Activated naive CD4-positive, alpha-beta T cell treated with anti-CD3 and anti-CD28 coated beads for 36 hours (primary cell): ENCODE results near the gene CNKSR2. TPM values are rescaled to one million over a fixed set of nuclear protein-coding genes. Genes with fewer than 3 reads are reported as not detected.
"Not testable (repeated sequence)": the region's sequence is repeated elsewhere in the genome, so short reads cannot be mapped to it uniquely, and the experiment has no call there.

Source experiments
- CTCF ChIA-PET: fragments of 350-600 bp; sonication (Branson Sonifier 250); formaldehyde crosslinking; loops from one replicate; lab custom pipeline; 2021; ENCODE audit warnings: antibody characterized with exemption; lab: Charles Lee
- DNase-seq: peaks from one replicate; pipeline ENCODE4 v3.0.0-alpha.2; 2020
- H3K27ac Mint-ChIP-seq: one replicate; pipeline ENCODE4 v1.8.0; 2021; ENCODE audit warnings: mild to moderate bottlenecking, mixed read lengths
- H3K27me3 Mint-ChIP-seq: one replicate; pipeline ENCODE4 v1.8.0; 2021; ENCODE audit warnings: low read depth, mixed read lengths
- H3K36me3 Mint-ChIP-seq: one replicate; pipeline ENCODE4 v1.8.0; 2021; ENCODE audit warnings: low read depth, mixed read lengths
- H3K4me1 Mint-ChIP-seq: one replicate; pipeline ENCODE4 v1.8.0; 2021; ENCODE audit warnings: low read depth, mixed read lengths
- H3K4me3 Mint-ChIP-seq: one replicate; pipeline ENCODE4 v1.8.0; 2021; ENCODE audit warnings: mild to moderate bottlenecking, moderate library complexity, mixed read lengths
- H3K9me3 Mint-ChIP-seq: one replicate; pipeline ENCODE4 v1.8.0; 2021; ENCODE audit warnings: mixed read lengths
- intact Hi-C: fragments of 100-400 bp; cut with micrococcal nuclease; formaldehyde crosslinking; loops from one replicate; pipeline ENCODE4 v1.15.1; 2023
- total RNA-seq, 2 experiments: library from RNA; stranded (reverse); gene quantifications; one replicate each; pipeline ENCODE4 v1.2.3, GENCODE V29; 2021

The CNKSR2 gene
- total RNA-seq, 2 experiments from 2014 or later = 6.6 to 8.4 TPM

GRCh38 chrX:21469071-21469470 is 94.9 kb downstream of the CNKSR2 start:
- Mint-ChIP-seq H3K4me1 (no peaks in the 10 kb centered on the region), H3K9me3 (no peaks in the 10 kb centered on the region), H3K36me3 (no peaks in the 10 kb centered on the region), H3K4me3 (no peak overlapping the region), H3K27ac (no peak overlapping the region), H3K27me3 (no peaks in the 10 kb centered on the region)
- intact Hi-C loops = no loop called here
- DNase-seq = no peak
- CTCF ChIA-PET = no interaction called here

- Mint-ChIP-seq H3K27ac (no peak overlapping the region), H3K4me1 (peaks cover 3% of the 10 kb centered on the region), H3K4me3 (no peak overlapping the region), H3K36me3 (no peaks in the 10 kb centered on the region), H3K9me3 (no peaks in the 10 kb centered on the region), H3K27me3 (no peaks in the 10 kb centered on the region)
- CTCF ChIA-PET = no interaction called here
- intact Hi-C loops = no loop called here
- no peak for DNase-seq
Measured at GRCh38 chrX:21476909-21477308, 102.7 kb downstream of the CNKSR2 start.

- Mint-ChIP-seq H3K4me3 (no peak overlapping the region), H3K4me1 (peaks cover 3% of the 10 kb centered on the region), H3K9me3 (no peaks in the 10 kb centered on the region), H3K27ac (no peak overlapping the region), H3K27me3 (no peaks in the 10 kb centered on the region), H3K36me3 (no peaks in the 10 kb centered on the region)
- no peak for DNase-seq
- intact Hi-C loops = loop anchor here (1.0 to 10.0 kb wide), 2 partner anchors 265 to 949 kb away; no protein-coding TSS in a partner anchor
- CTCF ChIA-PET = interaction anchor here (0.6 to 1.4 kb wide), 9 partner anchors 12 to 959 kb away, joined by 3 to 8 read pairs (median 3); no protein-coding TSS in a partner anchor
Measured at GRCh38 chrX:21479695-21480270, 105.6 kb downstream of the CNKSR2 start.

- H3K27me3 Mint-ChIP-seq = no peaks in the 10 kb centered on the region
- intact Hi-C loops = loop anchor here (10.0 kb wide), 1 partner anchor 263 kb away; no protein-coding TSS in a partner anchor
- H3K4me1 Mint-ChIP-seq = peaks cover 3% of the 10 kb centered on the region
- H3K36me3 Mint-ChIP-seq = no peaks in the 10 kb centered on the region
- CTCF ChIA-PET = no interaction called here
- DNase-seq = no peak
- no peak overlapping the region for H3K27ac Mint-ChIP-seq
- no peak overlapping the region for H3K4me3 Mint-ChIP-seq
- no peaks in the 10 kb centered on the region for H3K9me3 Mint-ChIP-seq
Measured at GRCh38 chrX:21481761-21482160, 107.5 kb downstream of the CNKSR2 start.

- not testable (repeated sequence) for H3K4me1 Mint-ChIP-seq, H3K27me3 Mint-ChIP-seq, H3K4me3 Mint-ChIP-seq, H3K9me3 Mint-ChIP-seq, H3K36me3 Mint-ChIP-seq, H3K27ac Mint-ChIP-seq, DNase-seq
- CTCF ChIA-PET = interaction anchor here (0.6 kb wide), 1 partner anchor 680 kb away, joined by 3 read pairs; no protein-coding TSS in a partner anchor
- intact Hi-C loops = loop anchor here (10.0 kb wide), 1 partner anchor 261 kb away; no protein-coding TSS in a partner anchor
Measured at GRCh38 chrX:21484051-21484450, 109.8 kb downstream of the CNKSR2 start.

GRCh38 chrX:21487832-21488231 is 113.6 kb downstream of the CNKSR2 start:
- Mint-ChIP-seq H3K4me3 (no peak overlapping the region), H3K36me3 (no peaks in the 10 kb centered on the region), H3K27me3 (no peaks in the 10 kb centered on the region), H3K27ac (no peak overlapping the region), H3K9me3 (no peaks in the 10 kb centered on the region), H3K4me1 (no peaks in the 10 kb centered on the region)
- DNase-seq = no peak
- intact Hi-C loops = loop anchor here (10.0 kb wide), 1 partner anchor 257 kb away; no protein-coding TSS in a partner anchor
- CTCF ChIA-PET = no interaction called here

GRCh38 chrX:21490341-21490740 is 116.1 kb downstream of the CNKSR2 start:
- Mint-ChIP-seq H3K36me3 (no peaks in the 10 kb centered on the region), H3K9me3 (no peaks in the 10 kb centered on the region), H3K4me3 (no peak overlapping the region), H3K27me3 (no peaks in the 10 kb centered on the region), H3K27ac (no peak overlapping the region), H3K4me1 (no peaks in the 10 kb centered on the region)
- no peak for DNase-seq
- CTCF ChIA-PET = no interaction called here
- intact Hi-C loops = no loop called here

GRCh38 chrX:21493226-21493830 is 119.1 kb downstream of the CNKSR2 start:
- no peaks in the 10 kb centered on the region for H3K27me3 Mint-ChIP-seq
- no peak overlapping the region for H3K27ac Mint-ChIP-seq
- H3K4me3 Mint-ChIP-seq = no peak overlapping the region
- no peaks in the 10 kb centered on the region for H3K4me1 Mint-ChIP-seq
- intact Hi-C loops = no loop called here
- no peaks in the 10 kb centered on the region for H3K9me3 Mint-ChIP-seq
- DNase-seq = no peak
- CTCF ChIA-PET = no interaction called here
- H3K36me3 Mint-ChIP-seq = no peaks in the 10 kb centered on the region

- no peak for DNase-seq
- CTCF ChIA-PET = no interaction called here
- H3K27me3 Mint-ChIP-seq = no peaks in the 10 kb centered on the region
- no peaks in the 10 kb centered on the region for H3K9me3 Mint-ChIP-seq
- no peak overlapping the region for H3K4me3 Mint-ChIP-seq
- intact Hi-C loops = no loop called here
- peaks cover 4% of the 10 kb centered on the region for H3K4me1 Mint-ChIP-seq
- no peaks in the 10 kb centered on the region for H3K36me3 Mint-ChIP-seq
- H3K27ac Mint-ChIP-seq = no peak overlapping the region
Measured at GRCh38 chrX:21503593-21503992, 129.4 kb downstream of the CNKSR2 start.

- CTCF ChIA-PET = no interaction called here
- Mint-ChIP-seq H3K9me3 (no peaks in the 10 kb centered on the region), H3K36me3 (no peaks in the 10 kb centered on the region), H3K27ac (no peak overlapping the region), H3K4me1 (peaks cover 4% of the 10 kb centered on the region), H3K4me3 (no peak overlapping the region), H3K27me3 (no peaks in the 10 kb centered on the region)
- intact Hi-C loops = no loop called here
- DNase-seq = no peak
Measured at GRCh38 chrX:21509912-21510311, 135.7 kb downstream of the CNKSR2 start.

- Mint-ChIP-seq H3K4me3 (no peak overlapping the region), H3K4me1 (peaks cover 5% of the 10 kb centered on the region), H3K9me3 (no peaks in the 10 kb centered on the region), H3K36me3 (peaks cover 2% of the 10 kb centered on the region), H3K27ac (no peak overlapping the region), H3K27me3 (no peaks in the 10 kb centered on the region)
- CTCF ChIA-PET = no interaction called here
- DNase-seq = no peak
- intact Hi-C loops = no loop called here
Measured at GRCh38 chrX:21524008-21524407, 149.8 kb downstream of the CNKSR2 start.

GRCh38 chrX:21528076-21528475 is 153.9 kb downstream of the CNKSR2 start:
- CTCF ChIA-PET = interaction anchor here (0.6 kb wide), 1 partner anchor 108 kb away, joined by 3 read pairs; no protein-coding TSS in a partner anchor
- Mint-ChIP-seq H3K4me1 (no peaks in the 10 kb centered on the region), H3K4me3 (no peak overlapping the region), H3K36me3 (peaks cover 6% of the 10 kb centered on the region), H3K27me3 (no peaks in the 10 kb centered on the region), H3K9me3 (no peaks in the 10 kb centered on the region), H3K27ac (no peak overlapping the region)
- intact Hi-C loops = no loop called here
- DNase-seq = no peak

GRCh38 chrX:21529771-21530170 is 155.6 kb downstream of the CNKSR2 start:
- no peaks in the 10 kb centered on the region for H3K4me1 Mint-ChIP-seq

More at GRCh38 chrX:21529771-21530170, 155.6 kb downstream of the CNKSR2 start:
- intact Hi-C loops = no loop called here
- CTCF ChIA-PET = no interaction called here
- H3K4me3 Mint-ChIP-seq = no peak overlapping the region
- DNase-seq = no peak
- no peaks in the 10 kb centered on the region for H3K9me3 Mint-ChIP-seq
- peaks cover 12% of the 10 kb centered on the region for H3K36me3 Mint-ChIP-seq
- no peak overlapping the region for H3K27ac Mint-ChIP-seq
- H3K27me3 Mint-ChIP-seq = no peaks in the 10 kb centered on the region
